Trophoblast cell (in vitro differentiated cells and primary cell): Measurements from ENCODE around the gene ITPRID1.

Source experiments
- DNase-seq, 2 donors: peaks; one replicate each; pipeline ENCODE4 v3.0.0-alpha.2; 2016
- H2AFZ ChIP-seq: 2 replicates; pipeline ENCODE4 v1.6.1; 2013; ENCODE audit warnings: low read length, moderate library complexity, mild to moderate bottlenecking; ENCODE audit not compliant: insufficient read depth, poor library complexity
- H2AK5ac ChIP-seq: 2 replicates; pipeline ENCODE4 v1.6.1; 2013; ENCODE audit warnings: mild to moderate bottlenecking, low read length
- H2BK120ac ChIP-seq: 2 replicates; pipeline ENCODE4 v1.6.1; 2013; ENCODE audit warnings: low read length, mild to moderate bottlenecking, moderate library complexity; ENCODE audit not compliant: insufficient read depth, poor library complexity
- H2BK12ac ChIP-seq: 2 replicates; pipeline ENCODE4 v1.6.1; 2013; ENCODE audit warnings: mild to moderate bottlenecking, low read length, moderate library complexity
- H2BK5ac ChIP-seq: 2 replicates; pipeline ENCODE4 v1.6.1; 2013; ENCODE audit warnings: low read length, low read depth, moderate library complexity, mild to moderate bottlenecking; ENCODE audit not compliant: poor library complexity
- H3K14ac ChIP-seq: 2 replicates; pipeline ENCODE4 v1.6.1; 2013; ENCODE audit warnings: mild to moderate bottlenecking, low read length
- H3K18ac ChIP-seq: 2 replicates; pipeline ENCODE4 v1.6.1; 2013; ENCODE audit warnings: mild to moderate bottlenecking, low read length
- H3K23ac ChIP-seq: 2 replicates; pipeline ENCODE4 v1.6.1; 2013; ENCODE audit warnings: low read length
- H3K27ac ChIP-seq: 2 replicates; pipeline ENCODE4 v1.5.1; 2013; ENCODE audit warnings: low read depth, mild to moderate bottlenecking, inconsistent platforms, low read length, moderate library complexity
- H3K27me3 ChIP-seq: 2 replicates; pipeline ENCODE4 v1.6.1; 2013; ENCODE audit warnings: inconsistent platforms, mild to moderate bottlenecking, low read length, moderate library complexity; ENCODE audit not compliant: insufficient read depth
- H3K36me3 ChIP-seq, 2 experiments: 1 replicate in 1 of 2; 2 replicates in 1 of 2; pipeline ENCODE4 v1.6.1; 2013; ENCODE audit warnings: low read length in 2 of 2, mild to moderate bottlenecking in 2 of 2, moderate library complexity in 1 of 2; ENCODE audit not compliant: insufficient read depth in 2 of 2, control insufficient read depth in 1 of 2
- H3K4ac ChIP-seq: 2 replicates; pipeline ENCODE4 v1.6.1; 2013; ENCODE audit warnings: low read depth, mild to moderate bottlenecking, low read length, moderate library complexity
- H3K4me1 ChIP-seq, 2 experiments: 1 replicate in 1 of 2; 2 replicates in 1 of 2; pipeline ENCODE4 v1.6.1; 2013; ENCODE audit warnings: low read length in 2 of 2, mild to moderate bottlenecking in 2 of 2, moderate library complexity in 1 of 2; ENCODE audit not compliant: insufficient read depth in 2 of 2, control insufficient read depth in 1 of 2
- H3K4me2 ChIP-seq: 2 replicates; pipeline ENCODE4 v1.6.1; 2013; ENCODE audit warnings: inconsistent platforms, mild to moderate bottlenecking, low read length, moderate library complexity
- H3K4me3 ChIP-seq: 2 replicates; pipeline ENCODE4 v1.5.1; 2013; ENCODE audit warnings: mild to moderate bottlenecking, low read depth, low read length, inconsistent platforms
- H3K79me1 ChIP-seq: one replicate; pipeline ENCODE4 v1.6.1; 2013; ENCODE audit warnings: low read length
- H3K79me2 ChIP-seq: 2 replicates; pipeline ENCODE4 v1.6.1; 2013; ENCODE audit warnings: low read length, mild to moderate bottlenecking; ENCODE audit not compliant: control insufficient read depth, insufficient read depth, poor library complexity
- H3K9ac ChIP-seq: 2 replicates; pipeline ENCODE4 v1.6.1; 2013; ENCODE audit warnings: mild to moderate bottlenecking, low read length
- H3K9me3 ChIP-seq: 2 replicates; pipeline ENCODE4 v1.6.1; 2013; ENCODE audit warnings: low read depth, mild to moderate bottlenecking, control low read depth, inconsistent platforms, low read length; ENCODE audit not compliant: insufficient read depth
- H4K12ac ChIP-seq: 2 replicates; pipeline ENCODE4 v1.6.1; 2013; ENCODE audit warnings: low read depth, mild to moderate bottlenecking, low read length, moderate library complexity
- H4K8ac ChIP-seq: 2 replicates; pipeline ENCODE4 v1.6.1; 2013; ENCODE audit warnings: low read depth, mild to moderate bottlenecking, low read length, moderate library complexity
- H4K91ac ChIP-seq: one replicate; pipeline ENCODE4 v1.6.1; 2013; ENCODE audit warnings: low read depth, mild to moderate bottlenecking, low read length, moderate library complexity
- WGBS: extraction: QIAGEN DNeasy Blood & Tissue Kit; methylation state at CpG from one replicate; pipeline ENCODE4 v1.1.7; 2013; ENCODE audit warnings: missing lambda C conversion rate; ENCODE audit not compliant: insufficient read length, insufficient coverage; ENCODE audit errors: extremely low coverage; 5-methylcytosine and 5-hydroxymethylcytosine counted together

ITPRID1 gene

DNA sequence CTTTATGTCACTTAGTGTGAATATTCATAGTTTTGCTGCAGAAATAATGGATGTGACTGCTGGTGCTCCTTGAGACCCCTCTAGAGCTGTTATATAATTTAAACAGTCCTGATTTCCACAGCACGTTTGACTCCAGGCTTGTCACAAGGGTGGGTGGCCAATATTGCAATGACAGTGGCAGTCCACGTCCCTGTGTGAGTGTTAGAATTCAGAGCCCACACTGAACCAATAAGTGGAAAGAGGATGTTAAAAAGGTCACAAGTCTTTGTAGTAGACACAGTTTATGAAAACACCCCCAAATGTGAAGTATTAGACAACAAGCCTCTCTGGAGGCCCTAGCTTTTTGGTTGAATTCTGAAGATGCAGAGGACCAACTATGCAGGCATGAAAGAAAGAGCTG is 175.1 kb downstream of the ITPRID1 start:
- Histone ChIP-seq H3K36me3 (no peaks in the 10 kb centered on the region), H4K12ac (no peak overlapping the region), H3K4me3 (no peak overlapping the region), H3K79me2 (no peaks in the 10 kb centered on the region), H4K91ac (no peak overlapping the region), H3K23ac (no peak overlapping the region), H3K18ac (no peak overlapping the region), H3K4me1 (no peaks in the 10 kb centered on the region), H2BK120ac (no peak overlapping the region), H2AFZ (no peak overlapping the region), H3K27ac (no peak overlapping the region), H3K9me3 (no peaks in the 10 kb centered on the region), H3K9ac (no peak overlapping the region), H3K4me2 (no peak overlapping the region), H2BK12ac (no peak overlapping the region), H2BK5ac (no peak overlapping the region), H3K14ac (no peak overlapping the region), H3K4ac (no peak overlapping the region), H4K8ac (no peak overlapping the region), H3K79me1 (no peaks in the 10 kb centered on the region), H2AK5ac (no peak overlapping the region), H3K27me3 (no peaks in the 10 kb centered on the region)
- no CpG with 5 or more reads among the region's 2 CpGs for WGBS
- DNase-seq = no peak

GRCh38 chr7:31690935-31691334 is 177.0 kb downstream of the ITPRID1 start:
- no peaks in the 10 kb centered on the region for H3K4me1 ChIP-seq
- no peak overlapping the region for H4K8ac ChIP-seq
- H2AFZ ChIP-seq = no peak overlapping the region
- H3K4ac ChIP-seq = no peak overlapping the region
- no peaks in the 10 kb centered on the region for H3K27me3 ChIP-seq
- no CpG with 5 or more reads among the region's 2 CpGs for WGBS
- no peak overlapping the region for H4K12ac ChIP-seq
- H3K23ac ChIP-seq = no peak overlapping the region
- no peaks in the 10 kb centered on the region for H3K79me2 ChIP-seq
- no peak overlapping the region for H3K4me2 ChIP-seq
- H3K18ac ChIP-seq = no peak overlapping the region
- H3K9me3 ChIP-seq = no peaks in the 10 kb centered on the region
- H3K14ac ChIP-seq = no peak overlapping the region
- H3K4me3 ChIP-seq = no peak overlapping the region
- no peak overlapping the region for H2BK12ac ChIP-seq
- H3K27ac ChIP-seq = no peak overlapping the region
- DNase-seq = no peak
- H2AK5ac ChIP-seq = no peak overlapping the region
- H3K36me3 ChIP-seq = no peaks in the 10 kb centered on the region
- no peak overlapping the region for H2BK5ac ChIP-seq
- no peak overlapping the region for H4K91ac ChIP-seq
- no peak overlapping the region for H3K9ac ChIP-seq
- no peaks in the 10 kb centered on the region for H3K79me1 ChIP-seq
- H2BK120ac ChIP-seq = no peak overlapping the region

DNA sequence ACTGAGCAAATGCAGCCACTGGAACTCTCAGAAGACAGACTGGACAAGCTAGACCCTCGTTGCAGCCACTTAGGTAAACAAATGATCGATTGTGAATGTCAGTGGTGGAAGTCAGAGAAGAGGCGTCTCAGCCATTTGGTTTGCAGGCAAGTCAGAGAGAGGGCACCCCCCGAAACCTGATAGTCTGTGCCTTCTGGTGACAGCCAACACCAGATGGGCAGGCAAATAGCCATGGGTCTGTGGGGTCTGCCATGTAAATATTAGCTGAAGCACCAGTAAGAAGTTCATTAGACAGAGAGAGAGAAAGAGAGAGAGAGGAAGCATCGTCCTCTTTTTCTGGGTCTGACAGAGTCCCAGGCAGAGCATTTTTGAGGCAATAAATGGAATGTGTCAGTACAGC is 178.6 kb downstream of the ITPRID1 start:
- H4K12ac ChIP-seq = no peak overlapping the region
- no peaks in the 10 kb centered on the region for H3K27me3 ChIP-seq
- WGBS = no CpG with 5 or more reads among the region's 5 CpGs

DNA sequence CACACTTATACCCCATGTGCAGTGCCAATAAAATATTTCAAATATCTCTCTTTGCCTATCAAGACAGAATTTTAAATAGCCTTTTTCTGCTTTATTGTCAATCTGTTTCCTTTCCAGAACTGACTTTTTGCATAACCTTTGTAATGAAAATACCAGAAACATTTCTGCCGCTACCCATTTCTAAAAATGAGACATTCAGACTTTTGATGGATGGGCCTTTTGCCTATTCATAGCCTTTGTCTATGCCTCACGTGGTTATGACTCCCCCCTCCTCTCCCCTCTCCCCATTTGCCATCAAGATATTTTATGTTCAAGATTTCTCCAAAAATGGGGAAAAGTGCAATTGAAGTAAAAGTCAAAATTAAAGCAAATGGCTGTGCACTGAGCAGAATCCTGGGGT is 179.0 kb downstream of the ITPRID1 start:
- Histone ChIP-seq H3K9ac (no peak overlapping the region), H2AK5ac (no peak overlapping the region), H4K8ac (no peak overlapping the region), H3K4me1 (no peaks in the 10 kb centered on the region), H3K4me3 (no peak overlapping the region), H4K91ac (no peak overlapping the region), H3K79me1 (no peaks in the 10 kb centered on the region), H4K12ac (no peak overlapping the region), H3K18ac (no peak overlapping the region), H2BK12ac (no peak overlapping the region), H3K9me3 (no peaks in the 10 kb centered on the region), H3K4ac (no peak overlapping the region), H3K27me3 (no peaks in the 10 kb centered on the region), H2BK5ac (no peak overlapping the region), H3K23ac (no peak overlapping the region), H3K36me3 (no peaks in the 10 kb centered on the region), H3K79me2 (no peaks in the 10 kb centered on the region), H3K14ac (no peak overlapping the region), H3K4me2 (no peak overlapping the region), H3K27ac (no peak overlapping the region), H2BK120ac (no peak overlapping the region), H2AFZ (no peak overlapping the region)
- WGBS = no CpG with 5 or more reads among the region's 2 CpGs
- no peak for DNase-seq

More for the DNA sequence above, 178.6 kb downstream of the ITPRID1 start:
- no peak overlapping the region for H4K8ac ChIP-seq
- H3K4ac ChIP-seq = no peak overlapping the region
- H3K79me2 ChIP-seq = no peaks in the 10 kb centered on the region
- H2BK5ac ChIP-seq = no peak overlapping the region
- H3K27ac ChIP-seq = no peak overlapping the region
- no peak overlapping the region for H3K4me3 ChIP-seq
- H3K79me1 ChIP-seq = no peaks in the 10 kb centered on the region
- H3K4me2 ChIP-seq = no peak overlapping the region
- no peak overlapping the region for H3K23ac ChIP-seq
- H3K9me3 ChIP-seq = no peaks in the 10 kb centered on the region
- no peak overlapping the region for H2AFZ ChIP-seq
- H3K36me3 ChIP-seq = no peaks in the 10 kb centered on the region
- no peak overlapping the region for H3K14ac ChIP-seq
- no peak overlapping the region for H4K91ac ChIP-seq
- no peaks in the 10 kb centered on the region for H3K4me1 ChIP-seq
- no peak overlapping the region for H3K9ac ChIP-seq
- no peak overlapping the region for H2AK5ac ChIP-seq
- DNase-seq = no peak
- no peak overlapping the region for H2BK120ac ChIP-seq
- H2BK12ac ChIP-seq = no peak overlapping the region
- no peak overlapping the region for H3K18ac ChIP-seq
